Effector CD4-positive, alpha-beta T cell (primary cell): ENCODE measurements around the gene SORCS3.

Experiments
- DNase-seq: peaks from one replicate; pipeline ENCODE4 v3.0.0-alpha.2; 2020

Gene SORCS3

DNA sequence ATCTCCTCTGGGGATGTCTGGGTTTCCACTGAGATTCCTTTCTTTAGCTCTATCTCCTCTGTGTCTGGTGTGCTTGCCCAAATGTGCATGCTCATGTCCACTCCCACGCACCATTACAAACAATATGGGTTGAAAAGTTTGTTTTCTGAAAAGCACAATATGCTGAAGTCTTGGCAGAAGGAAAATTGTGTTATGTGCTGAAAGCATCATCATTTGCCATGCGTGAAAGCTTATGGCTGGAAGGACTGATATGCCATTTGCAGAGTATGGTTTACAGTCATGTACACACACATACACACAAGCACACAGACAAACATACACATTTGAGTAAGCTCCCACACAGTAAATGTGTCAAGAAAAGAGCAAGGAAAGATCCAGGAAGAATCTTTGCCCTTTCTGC, 231.6 kb downstream of the SORCS3 start:
- no peak for DNase-seq

DNA sequence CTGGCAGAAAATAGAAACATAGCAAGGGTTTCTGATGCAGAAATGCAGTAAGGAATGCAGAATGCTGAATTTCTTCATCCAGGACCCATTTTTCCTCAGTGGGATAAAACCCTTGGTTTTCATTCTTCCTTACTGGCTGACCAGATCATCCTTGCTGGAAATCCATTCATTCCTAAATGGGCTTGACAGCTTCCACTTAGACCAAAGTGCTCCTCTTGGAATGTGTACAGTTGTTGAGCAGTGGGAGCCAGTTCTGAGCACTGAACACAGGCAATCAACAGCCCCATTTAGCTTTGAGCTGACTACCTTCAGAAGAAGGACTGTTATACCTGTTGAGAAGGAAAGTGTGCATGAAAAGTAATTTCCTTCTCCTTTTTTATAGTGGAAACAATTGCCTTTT, 232.1 kb downstream of the SORCS3 start:
- no peak for DNase-seq

DNA sequence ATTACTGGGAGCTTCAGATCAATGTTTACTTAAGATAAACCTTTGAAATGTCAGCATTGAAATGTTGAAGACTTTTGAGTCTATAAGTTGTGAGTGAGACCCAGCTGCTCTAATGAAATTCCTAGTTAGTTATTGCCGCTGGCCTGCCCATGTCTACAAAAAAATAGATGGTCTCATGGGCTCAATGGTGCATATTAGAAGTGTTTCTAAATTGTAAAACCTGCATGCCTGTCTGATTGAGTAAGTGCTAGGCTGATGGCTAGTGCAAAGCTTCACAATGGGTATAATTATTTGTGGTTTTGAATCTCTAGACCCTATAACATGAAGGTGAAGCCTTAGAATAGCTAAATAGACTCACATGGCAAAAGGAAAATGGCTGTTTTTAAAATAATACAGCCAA, 234.5 kb downstream of the SORCS3 start:
- no peak for DNase-seq

DNA sequence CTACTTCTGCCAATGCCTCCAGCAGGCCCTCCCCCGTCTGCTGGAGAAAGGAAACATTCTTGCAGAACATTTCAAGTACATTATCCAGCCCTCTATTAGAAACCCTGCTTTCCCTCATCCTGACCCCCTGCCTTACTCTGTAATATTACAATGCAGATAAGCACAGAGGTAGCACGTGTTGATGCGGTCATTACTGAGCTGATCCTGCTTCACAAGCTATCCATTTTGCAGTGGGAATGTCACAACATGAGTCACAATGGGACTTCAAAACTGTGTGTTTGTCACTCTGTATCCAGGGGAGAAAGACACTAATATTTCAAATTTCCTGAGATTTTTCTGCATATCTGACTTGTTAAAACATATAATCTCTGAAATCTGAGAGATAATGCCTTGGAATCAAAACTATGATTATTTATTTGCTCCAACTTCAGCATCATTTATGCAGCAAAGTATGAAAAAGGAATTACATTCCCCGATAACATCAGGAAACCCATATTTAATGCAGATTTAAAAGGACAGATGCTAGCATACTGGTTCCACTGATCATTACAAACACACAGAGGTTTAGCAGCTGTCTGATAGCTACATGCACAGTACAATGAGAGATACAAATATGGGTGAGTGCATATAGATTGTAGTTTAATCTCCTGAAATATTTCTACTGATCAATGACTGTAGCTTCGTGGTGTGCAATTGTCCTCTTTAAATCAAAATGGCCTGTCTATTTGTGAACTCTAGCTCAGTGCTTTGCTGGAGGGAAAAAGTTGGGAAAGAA, 239.7 kb downstream of the SORCS3 start:
- no peak for DNase-seq

DNA sequence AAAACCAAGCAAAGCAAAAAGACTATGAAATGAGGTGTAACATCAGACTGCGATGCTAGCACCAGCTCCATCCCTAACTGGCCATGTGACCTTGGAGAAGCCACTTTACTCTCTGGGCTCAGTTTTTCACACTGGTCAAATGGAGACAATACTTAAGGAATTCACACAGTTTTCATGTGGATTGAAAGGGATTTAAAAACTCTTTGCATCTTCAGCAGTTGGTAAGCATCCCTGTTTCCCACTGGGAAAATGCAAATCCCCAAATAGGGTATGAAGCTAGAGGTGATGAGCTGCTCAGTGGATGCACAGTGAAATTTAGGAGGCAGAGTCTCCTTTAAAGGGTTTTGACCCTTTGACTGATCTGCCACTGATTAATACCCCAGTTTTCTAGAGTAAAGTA, 240.7 kb downstream of the SORCS3 start:
- DNase-seq = no peak

DNA sequence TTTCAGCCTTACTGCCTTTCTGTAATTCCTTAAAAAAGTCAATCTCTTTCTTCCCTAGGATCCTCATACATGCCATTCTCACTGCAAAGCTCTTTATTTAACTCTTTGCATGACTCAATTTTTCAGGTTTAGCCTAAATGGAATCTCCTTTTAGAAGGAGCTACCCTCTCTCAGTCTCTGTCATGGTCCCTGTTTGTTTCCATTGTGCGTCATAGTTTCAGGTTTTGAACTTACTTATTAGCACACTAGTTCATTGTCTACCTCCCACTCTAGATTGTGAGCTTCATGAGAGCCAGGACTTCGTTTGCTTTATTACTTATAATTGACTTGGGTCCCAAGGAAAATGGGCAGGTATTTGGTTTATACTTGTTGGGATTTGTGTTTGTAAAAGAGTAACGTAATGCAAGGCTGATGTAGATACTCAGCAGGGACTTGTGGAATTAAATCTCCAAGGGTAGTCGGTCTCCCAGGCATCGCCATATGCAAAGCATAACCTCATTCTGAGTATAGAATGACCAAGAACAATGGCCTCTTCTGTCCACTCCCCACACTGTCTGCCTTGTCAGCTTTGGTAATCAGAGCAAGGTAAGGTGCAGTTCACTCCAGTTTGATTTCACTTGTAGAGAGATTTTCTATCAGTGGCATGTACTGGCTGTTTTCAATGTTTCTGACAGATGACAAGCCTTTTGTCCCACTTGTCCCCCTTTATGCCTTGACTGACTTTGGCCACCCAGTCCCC, 252.0 kb downstream of the SORCS3 start:
- DNase-seq = no peak

DNA sequence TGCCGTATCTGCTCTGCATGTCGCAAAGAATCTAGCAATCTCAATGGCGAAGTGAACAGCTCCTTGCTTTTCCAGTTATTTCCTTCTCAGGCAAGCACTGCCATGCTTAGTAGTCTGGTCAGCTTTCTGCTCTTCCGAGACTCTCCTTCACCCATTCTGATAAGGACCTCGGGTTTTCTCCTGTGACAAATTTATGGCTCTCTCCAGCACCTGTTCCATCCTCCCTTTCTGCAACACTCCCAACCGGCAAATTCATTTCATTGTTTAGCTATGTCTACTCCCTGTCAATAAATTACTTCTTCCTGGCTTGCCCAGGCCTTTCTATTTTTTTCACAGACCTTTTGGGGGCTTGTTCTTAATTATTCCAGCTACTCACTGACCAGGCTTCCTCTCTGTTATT, 252.6 kb downstream of the SORCS3 start:
- no peak for DNase-seq

DNA sequence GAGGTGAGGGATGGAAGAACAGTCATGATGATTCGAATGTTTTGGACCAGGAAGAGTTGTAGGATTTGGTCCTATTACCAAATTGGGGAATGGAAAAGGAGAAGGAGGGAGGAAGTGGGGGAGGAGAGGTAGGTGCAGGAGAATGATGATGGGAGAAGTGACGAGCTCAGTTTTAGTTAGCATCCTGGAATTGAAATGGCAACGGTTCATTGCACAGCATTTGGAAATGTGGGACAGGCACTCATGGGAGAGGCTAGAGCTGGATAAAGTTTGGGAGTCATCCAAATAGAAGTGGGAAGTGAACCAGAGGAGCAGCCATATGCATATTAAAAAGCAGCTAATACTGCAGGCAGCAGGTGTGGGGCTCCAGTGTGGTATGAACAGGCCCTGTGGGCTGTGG, 253.6 kb downstream of the SORCS3 start:
- DNase-seq = no peak

DNA sequence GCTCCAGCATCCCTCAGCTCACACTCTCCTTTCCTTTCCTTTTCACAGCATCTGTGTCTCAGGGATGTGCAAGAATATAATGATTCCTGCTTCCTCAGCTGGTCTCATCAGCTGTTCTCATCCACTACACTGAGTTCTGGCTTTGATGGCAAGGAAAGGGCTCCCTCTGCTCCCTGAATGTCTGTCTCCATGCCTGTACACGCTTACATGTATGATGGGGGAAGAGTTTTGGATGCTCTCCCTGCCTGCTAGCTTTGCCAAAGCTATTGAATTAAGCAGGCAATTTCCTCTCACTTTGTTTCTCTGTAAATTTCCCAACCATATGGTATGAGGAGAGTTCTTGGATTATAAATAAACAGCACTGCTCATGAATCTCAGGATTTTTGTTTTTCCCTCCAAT, 254.5 kb downstream of the SORCS3 start:
- DNase-seq = no peak

DNA sequence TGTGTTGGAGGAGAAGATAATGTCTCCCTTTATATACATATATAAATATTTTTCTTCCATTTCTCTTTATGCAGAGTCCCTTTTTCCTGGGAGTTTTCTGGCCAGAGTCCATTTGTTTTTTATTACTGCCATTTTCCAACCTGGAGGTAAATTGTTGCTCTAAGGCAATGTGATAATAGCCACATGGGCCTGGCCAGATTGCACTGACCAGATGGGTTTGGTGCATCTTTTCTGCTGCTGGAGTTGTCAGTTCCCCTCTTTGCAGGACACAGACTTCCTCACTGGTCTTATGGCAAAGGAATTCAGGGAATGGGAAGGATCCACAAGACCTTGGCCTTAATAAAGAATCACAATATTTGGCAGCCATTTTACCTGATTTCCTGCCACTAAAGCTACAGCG, 254.9 kb downstream of the SORCS3 start:
- no peak for DNase-seq

DNA sequence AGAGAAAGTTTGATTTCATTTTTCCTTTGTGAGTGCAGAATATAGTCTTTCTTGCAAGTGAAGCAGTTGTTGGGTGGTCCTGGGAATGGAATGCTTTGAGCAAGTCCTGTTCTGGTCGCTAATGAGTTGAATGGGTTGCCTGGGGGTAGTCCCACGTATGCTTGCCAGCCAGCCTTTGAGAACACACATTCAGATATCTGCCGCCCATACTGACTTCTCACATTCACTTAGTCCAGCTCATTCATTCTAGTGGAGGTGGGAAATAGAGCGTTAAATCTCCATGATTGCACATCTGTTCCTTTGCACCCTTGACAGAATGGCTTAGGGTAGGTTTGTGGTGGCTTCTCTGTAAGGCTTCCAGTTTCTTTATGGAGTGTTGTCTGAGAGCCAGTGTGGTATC, 256.6 kb downstream of the SORCS3 start:
- no peak for DNase-seq

DNA sequence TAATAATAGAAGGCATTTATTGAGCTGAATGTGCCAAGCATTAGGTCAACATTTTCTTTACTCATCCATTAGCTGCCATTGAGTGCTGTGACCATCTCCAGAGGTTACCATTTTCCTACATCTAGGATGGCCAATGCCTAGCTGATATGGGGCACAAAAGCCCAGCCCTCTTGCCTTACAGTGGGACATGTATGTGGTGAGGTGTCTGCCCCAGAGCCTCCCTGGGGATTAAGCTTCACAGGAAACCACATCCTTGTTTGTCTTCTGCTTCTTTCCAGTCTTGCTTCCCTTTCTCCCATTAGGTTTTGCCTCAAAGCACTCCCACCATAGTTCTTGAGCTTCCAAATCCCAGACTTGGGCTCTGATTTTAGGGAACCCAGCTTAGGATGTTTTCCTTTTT, 258.7 kb downstream of the SORCS3 start:
- no peak for DNase-seq

DNA sequence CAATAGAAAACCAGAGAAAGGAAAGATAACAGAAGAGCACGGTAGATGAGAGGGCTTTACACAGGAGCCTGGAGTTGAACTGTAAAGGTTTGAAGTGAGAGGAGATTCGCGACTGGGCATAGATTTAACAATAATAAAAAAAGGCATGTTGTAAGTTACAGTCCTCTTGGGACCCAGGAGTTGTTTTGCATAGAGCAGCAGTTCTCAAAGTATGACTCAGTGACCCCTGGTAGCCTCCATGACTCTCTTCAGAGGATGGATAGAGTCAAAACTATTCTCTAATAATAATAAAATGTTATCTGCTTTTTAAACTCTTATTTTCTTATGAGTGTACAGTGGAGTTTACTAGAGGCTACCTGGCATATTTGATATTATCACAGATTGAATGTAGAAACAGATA, 262.3 kb downstream of the SORCS3 start:
- no peak for DNase-seq

DNA sequence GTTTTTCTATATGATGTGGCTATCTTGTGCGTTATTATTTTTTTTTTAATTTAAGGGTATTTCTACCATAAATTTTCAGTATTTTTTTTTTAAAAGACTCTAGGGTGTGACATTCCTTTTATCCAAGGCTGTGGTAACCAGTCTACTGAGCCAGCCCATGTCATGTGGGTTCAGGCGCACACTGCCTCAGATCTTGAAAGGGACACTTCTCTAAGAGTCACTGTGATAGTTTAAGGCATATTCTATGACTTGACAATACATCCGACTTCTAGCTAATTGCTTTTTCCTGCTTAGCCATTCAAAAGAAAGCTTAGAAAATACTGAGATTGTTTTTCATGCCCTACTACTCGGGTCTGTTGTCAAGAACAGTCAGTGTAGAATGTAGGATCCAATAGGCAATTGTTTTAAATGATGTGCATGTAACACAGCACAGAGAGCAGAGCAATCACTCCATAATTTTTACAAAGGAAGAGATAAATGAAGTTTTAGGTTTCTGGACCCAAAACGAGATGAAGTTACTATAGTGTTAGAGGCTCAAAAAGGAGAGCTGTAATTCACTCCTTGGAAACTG, 263.7 kb downstream of the SORCS3 start:
- DNase-seq = no peak

DNA sequence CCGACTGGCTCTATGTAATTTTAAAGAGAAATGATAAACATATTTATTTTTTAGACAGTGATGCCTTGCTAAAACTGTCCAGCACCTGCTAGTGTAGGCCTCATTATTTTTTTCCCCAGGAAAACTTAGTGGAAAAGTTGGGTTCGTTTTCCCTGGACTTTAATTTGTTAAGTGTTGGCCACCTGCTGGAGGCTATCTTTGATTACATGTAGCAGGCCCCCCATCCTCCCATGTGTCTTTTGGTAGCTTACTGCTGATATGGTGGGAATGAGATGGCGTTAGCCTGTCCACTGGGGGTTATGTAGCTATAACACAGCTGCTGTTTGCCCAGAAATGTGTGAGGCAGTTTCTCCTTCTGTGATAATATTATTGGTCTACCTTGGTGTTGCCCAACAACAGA, 265.0 kb downstream of the SORCS3 start:
- no peak for DNase-seq

DNA sequence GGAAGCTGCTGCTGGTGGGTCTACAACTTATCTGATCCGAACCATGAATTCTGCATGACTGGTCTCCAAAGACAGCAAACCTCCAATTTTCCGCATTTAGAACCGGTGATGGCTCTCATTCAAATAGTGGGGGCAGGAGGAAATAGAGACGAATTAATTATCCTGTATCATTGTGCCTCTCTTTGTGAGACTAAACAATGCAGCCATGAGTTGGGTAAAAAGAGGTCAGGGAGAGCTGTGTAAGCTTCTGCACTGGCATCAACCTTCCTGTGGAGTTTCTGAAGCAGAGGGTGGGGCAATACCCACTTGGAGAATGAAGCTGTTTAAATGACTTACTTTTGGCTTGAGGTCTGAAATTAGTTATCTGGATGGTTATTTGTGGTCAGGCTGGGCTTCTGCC, 266.4 kb downstream of the SORCS3 start:
- no peak for DNase-seq

DNA sequence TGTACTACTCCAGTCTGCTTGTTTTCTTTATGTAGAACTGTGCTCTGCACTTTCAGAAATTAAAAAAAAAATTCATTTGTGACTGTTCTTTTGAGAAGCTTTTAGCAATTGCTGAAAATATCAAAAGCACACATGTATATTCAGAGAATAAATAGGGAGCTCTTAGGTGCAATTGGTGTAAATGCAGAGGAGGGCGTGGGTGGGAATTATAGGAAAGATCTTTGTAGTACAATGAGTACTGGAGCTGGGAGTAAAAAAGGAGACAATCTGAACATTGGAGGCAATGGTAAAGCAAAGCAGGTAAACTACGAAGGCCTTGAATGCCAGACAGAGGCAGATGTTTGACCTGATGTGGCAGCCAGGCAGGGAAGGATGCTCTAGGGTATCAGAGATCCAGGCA, 267.5 kb downstream of the SORCS3 start:
- no peak for DNase-seq

DNA sequence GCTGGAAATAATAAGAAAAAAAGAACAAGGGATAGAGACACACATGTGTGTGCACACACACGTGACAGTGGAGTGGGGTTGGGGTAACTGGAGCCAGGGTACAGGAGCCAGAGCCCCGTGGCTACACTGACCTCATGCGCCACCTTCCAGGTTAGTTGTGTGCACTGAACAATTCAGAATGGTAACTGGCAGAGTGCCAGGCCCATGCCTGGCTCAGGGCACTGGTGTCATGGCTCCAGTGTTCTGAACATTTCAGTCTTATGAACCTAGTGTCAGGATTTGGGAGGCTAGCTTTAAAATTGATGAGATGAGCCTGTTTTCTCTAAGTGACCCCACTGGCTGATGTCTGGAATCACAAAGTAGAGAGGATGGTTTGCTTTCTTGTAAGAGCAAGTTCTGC, 269.6 kb downstream of the SORCS3 start:
- DNase-seq = no peak

DNA sequence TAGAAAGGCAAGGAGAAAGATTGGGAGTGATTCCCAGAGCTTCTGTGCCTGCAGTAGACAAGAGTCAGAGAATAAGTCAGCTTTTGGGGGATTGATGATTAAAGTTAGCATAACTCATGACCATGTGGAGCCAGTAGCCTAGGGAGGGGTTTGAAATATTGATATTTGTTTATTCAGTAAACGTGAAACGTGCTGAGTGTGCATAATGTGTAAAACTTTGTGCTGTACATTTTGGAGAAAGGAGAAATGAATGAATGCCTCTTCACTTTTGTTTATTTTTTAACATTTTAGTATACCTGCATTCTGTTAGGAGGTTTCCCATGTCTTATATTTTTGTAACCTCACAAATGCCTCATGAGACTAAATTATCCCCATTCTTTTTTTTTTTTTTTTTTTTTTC, 272.3 kb downstream of the SORCS3 start:
- DNase-seq = no peak

DNA sequence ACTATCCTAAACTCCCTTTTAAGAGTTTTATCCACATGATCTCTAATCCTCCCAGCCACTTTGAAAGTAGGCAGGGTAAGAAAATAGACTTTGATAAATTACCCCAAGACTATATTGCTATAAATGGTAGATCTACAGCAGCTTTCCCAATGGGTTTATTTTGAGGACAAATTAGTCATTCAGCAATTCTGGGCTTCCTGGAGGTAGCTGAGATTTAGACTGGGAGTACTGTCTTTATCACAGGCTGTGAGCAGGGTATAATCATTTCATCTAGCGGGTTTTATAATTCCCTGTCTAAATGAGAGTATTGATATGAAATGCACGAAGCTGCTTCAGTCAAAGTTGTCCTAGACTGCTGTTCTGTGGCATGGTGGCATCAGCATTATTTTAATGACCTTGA, 279.4 kb downstream of the SORCS3 start:
- no peak for DNase-seq

DNA sequence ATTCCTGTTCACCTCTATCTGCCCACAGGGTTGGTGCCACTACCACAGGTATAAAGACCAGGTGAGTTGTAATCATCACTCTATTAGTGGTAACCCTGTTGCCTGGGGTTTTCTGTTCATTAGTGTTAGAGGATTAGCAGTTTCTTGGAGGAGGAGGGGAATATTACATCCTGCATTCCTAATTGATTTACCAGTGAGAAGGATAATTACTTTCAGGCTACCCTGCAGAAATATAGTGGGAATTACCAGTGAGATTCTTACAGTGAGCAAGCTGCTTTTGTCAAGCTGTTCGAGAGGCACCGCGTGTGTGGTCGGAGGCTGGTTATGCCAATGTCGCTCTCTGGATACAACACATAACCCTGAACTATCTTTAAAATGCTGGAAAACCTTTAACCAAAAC, 280.7 kb downstream of the SORCS3 start:
- no peak for DNase-seq

DNA sequence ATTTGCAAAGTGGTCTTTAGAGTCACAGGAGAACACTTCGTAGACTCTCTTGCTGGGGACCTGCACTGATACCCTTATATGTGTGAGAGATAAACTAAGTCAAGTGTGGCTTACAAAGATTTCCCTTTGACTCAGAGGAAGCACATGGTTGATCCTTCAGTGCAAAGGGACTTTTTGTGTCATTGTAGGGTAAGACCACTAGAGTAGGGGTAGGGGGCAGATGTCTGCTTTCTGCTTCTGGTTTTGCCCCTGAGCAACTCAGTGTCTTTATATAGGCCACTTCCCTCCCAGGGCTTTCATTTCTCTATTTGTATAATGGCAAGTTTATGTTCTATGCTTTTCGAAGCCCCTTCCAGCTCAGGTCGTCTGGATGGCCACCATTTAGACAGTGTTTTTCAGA, 281.7 kb downstream of the SORCS3 start:
- no peak for DNase-seq

DNA sequence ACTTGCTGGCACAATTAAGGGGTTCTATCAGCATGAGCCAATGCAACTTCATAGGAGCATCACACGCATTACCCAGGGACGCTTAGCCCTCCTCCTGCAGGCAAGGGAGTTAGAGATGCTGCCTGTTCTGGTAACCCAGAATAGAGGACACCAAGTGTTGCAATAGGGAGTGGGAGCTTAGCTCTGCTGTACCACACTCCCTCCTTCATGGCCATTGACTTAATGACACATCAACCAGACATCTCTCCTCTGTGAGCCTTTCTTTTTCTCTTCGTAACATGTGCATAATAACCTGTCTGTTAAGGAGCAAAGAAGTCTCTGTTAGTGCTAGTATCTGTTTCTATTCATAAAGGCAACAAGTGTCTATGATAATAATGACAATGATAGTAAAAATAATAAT, 282.4 kb downstream of the SORCS3 start:
- DNase-seq = no peak

DNA sequence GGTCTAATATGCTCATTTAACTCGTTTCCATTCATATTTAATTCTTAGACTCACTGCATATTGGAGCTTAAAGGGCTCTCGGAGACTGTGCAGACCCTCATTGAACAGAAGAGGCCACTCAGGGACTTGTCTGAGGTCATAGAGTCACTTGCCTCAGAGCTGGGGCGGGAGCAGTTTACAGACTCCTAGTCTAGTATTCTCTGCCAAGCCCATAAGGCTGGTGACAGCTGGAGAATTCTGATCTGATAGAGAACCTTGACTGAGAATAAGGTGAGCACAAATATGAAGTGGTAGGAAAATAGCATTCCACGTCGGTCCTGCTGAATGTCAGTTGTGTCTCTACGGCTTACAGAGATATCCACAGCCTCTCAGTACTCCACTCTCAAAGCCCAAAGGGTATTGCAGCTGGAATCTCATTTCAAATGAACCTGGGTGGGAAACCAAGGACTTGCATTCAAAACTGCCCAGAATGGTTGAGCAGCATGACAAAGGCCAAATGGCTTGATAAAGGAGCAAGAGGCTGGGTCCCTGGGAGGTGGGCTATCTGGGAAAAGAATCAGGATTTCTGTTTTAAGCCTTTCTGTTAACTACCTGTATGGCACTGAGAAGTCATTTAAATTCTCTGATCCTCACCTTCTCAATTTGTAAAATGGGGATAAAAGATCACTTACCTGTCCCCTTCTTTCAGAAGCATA, 283.2 kb downstream of the SORCS3 start:
- DNase-seq = no peak
